Activated CD8-positive, alpha-beta memory T cell treated with anti-CD3 and anti-CD28 coated beads, Interleukin-2, amount 50 U/mL, for 24 hours (primary cell): Measurements from ENCODE around the gene ATP1A3.
"Not testable (repeated sequence)": the region's sequence is repeated elsewhere in the genome, so short reads cannot be mapped to it uniquely, and the experiment has no call there.

Source experiments
- DNase-seq: peaks from one replicate; pipeline ENCODE4 v3.0.0-alpha.2; 2020; ENCODE audit errors: extremely low read depth

The ATP1A3 gene

GRCh38 chr19:41993612-41994483 lies at the start of gene ATP1A3:
TSS of gene ATP1A3 (minus strand) at chr19:41994230. CDS start at chr19:41994076, 154 bp downstream.
- no peak for DNase-seq

DNA sequence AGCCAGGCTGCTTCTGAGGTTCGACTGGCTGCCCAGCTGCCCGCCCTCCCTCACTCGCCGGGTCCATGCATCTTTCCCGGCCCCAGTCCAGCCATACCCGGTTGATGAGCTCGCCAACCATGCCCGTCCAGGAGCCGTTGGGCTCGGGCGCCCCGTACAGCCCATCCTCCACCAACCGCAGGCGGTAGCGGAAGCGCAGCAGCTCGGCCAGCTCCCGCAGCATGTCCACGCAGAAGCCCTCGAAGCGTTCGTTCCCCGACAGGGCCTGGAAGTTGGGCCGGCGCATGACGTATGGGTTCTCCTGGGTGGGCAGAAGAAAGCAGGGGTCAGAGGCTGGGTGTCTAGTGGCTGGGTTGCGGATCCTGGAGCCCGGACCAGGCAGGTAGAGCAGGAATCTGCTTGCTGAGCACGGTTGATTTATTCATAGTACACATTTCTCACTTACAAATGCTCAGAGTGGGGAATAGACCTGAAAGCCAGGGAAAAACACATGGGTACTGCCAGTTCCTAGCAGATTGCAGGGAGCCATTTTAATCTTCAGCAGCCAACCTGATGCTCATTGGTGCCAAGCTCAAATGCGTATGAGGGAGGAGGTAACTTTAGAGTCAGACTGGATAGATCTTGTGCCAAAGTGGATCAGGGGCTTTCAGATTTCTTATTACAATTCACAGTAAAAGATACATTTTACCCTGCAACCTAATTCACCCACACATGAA lies 48.6 kb upstream of the ATP1A3 start:
- no peak for DNase-seq

DNA sequence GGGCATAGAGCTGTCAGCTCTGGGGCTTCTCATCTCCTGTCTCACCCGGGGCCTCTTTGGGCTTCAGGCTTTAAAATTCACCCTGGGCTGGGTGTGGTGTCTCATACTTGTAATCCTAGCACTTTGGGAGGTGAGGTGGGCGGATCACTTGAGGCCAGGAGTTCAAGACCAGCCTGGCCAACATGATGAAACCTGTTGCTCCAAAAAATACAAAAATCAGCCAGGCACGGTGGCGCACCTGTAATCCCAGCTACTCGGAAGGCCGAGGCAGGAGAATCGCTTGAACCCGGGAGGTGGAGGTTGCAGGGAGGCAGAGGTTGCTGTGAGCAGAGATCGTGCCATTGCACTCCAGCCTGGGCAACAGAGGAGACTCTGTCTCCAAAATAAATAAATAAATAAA lies 46.5 kb upstream of the ATP1A3 start:
- DNase-seq = not testable (repeated sequence)

GRCh38 chr19:42040031-42040430 lies 46.0 kb upstream of the ATP1A3 start:
- no peak for DNase-seq

- DNase-seq = no peak
These were observed 44.6 kb upstream of the ATP1A3 start for GRCh38 chr19:42038666-42039065.

- no peak for DNase-seq
These were observed 43.6 kb upstream of the ATP1A3 start for GRCh38 chr19:42037649-42038048.

- peak; percentile 21 for DNase-seq
These were observed 40.8 kb upstream of the ATP1A3 start for GRCh38 chr19:42034640-42035391.

GRCh38 chr19:42033413-42033812 lies 39.4 kb upstream of the ATP1A3 start:
- no peak for DNase-seq

DNA sequence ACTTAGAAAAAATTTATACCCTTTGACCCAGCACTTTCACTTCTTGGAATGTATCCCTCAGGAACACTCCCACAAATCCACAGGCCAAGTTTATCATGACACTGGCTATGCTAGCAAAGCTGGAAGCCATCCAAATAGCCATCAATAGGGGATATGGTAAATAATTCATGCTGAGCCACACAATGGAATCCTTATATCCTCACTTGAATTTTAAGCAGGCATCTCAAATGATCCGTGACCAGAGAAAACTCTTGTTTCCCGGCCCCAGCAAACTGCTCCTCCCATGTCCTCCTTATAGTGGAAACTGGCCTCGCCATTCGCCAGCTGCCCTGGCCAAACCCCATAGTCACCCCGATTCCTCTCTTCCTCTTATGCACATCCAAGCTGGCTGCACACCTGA lies 38.4 kb upstream of the ATP1A3 start:
- no peak for DNase-seq

DNA sequence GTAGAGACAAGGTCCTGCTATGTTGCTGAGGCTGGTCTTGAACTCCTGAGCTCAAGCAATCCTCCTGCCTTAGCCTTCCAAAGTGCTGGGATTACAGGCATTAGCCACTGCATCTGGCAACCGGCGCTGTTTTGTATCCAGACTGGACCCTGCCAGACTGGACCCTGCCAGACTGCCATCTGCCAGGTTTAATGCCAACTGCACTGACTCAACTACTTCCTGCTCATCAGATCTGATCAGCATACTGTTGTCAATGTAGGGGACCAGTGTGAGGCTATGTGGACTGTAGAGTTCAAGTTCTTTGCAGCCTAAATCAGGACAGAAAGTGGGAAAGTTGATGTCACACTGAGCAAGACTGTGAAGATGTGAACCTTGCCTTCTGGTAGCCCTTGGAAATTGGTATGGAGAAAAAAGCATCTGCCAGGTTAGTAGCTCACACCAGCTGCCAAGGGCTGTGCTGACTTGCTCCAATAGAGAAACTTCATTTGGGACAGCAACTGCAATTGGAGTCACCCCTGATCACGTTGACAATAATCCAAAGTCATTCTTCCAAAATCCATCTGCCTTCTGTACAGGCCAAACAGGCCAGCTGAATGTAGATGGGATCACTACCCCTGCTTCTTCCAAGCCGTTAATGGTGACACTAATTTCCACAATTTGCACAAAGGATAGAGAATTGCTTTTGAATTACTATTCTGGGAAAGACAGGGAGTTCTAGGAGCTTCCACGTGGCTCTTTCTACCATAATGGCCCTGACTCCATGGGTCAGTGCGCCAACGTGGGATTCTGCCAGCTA lies 36.8 kb upstream of the ATP1A3 start:
- DNase-seq = no peak

DNA sequence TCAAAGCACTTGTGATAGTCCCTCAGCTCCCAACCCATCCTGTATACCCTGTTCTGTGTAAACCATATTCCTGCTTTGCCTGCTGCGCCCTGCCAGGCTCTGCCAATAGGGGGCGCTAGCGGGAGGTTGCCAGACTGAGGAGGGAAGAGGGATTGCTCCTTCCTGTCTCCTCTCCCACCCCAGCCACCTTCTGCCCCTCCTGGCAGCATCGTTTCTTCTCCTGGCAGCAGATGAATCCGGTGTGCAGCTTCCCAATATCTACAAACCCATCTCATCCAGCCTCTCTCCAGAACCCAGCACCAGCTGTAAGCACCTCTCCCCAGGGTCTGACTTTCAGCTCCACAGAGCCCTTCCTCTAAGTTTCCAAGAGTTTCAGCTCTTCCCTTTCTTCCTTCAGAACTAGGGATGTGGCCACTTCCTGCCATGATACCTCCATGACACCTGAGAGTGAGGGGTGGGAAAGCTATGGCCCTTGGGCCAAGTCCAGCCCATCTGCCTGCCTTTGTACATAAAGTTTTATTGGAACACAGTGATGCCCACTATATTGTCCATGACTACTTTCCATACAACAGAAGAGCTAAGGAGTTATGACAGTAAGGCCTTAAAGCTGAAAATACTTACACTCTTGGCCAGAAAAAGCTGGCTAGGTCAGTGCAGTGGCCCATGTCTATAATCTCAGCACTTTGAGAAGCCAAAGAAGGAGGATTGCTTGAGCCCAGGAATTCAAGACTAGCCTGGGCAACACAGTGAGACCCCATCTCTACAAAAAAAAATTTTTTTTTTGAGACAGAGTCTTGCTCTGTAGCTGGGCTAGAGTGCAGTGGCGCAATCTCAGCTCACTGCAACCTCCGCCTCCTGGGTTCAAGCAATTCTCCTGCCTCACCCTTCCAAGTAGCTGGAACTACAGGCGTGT lies 34.5 kb upstream of the ATP1A3 start:
- no peak for DNase-seq

GRCh38 chr19:42024622-42025111 lies 30.6 kb upstream of the ATP1A3 start:
- no peak for DNase-seq

- no peak for DNase-seq
These were observed 29.9 kb upstream of the ATP1A3 start for GRCh38 chr19:42023943-42024260.

- DNase-seq = no peak
These were observed 29.3 kb upstream of the ATP1A3 start for GRCh38 chr19:42023121-42023942.

DNA sequence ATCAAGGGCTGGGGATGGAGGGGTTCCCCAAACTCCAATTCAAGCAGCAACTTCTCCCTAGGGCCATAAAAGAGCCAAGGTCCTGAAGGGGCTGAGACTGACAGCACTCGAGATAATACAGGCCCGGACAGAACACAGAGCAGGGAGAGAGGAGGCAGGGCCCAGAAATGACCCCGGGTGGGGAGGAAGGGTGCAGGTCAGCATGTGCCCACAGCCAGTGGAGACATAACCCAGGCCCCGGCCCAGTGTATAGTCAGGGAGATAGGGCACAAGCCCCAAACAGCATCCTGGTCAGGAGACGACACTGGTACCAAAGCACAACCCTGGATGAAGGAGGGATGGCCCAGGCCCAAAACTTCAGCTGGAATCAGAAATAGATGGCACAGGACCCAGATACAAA lies 28.6 kb upstream of the ATP1A3 start:
- no peak for DNase-seq

GRCh38 chr19:42021185-42021584 lies 27.2 kb upstream of the ATP1A3 start:
- DNase-seq = no peak

- DNase-seq = no peak
These were observed 24.6 kb upstream of the ATP1A3 start for GRCh38 chr19:42018503-42019193.

- no peak for DNase-seq
These were observed 23.0 kb upstream of the ATP1A3 start for GRCh38 chr19:42017040-42017439.

- not testable (repeated sequence) for DNase-seq
These were observed 18.7 kb upstream of the ATP1A3 start for GRCh38 chr19:42012747-42013146.
